SKM-1 treated with dmso at 0.1 percent for 144 hours (cell line): Measurements from ENCODE around the gene LARP1B.
"Not testable (repeated sequence)": the region's sequence is repeated elsewhere in the genome, so short reads cannot be mapped to it uniquely, and the experiment has no call there.

Experiments
- DNase-seq: peaks from one replicate; lab custom pipeline; 2025; ENCODE audit not compliant: unreplicated experiment; lab: John Stamatoyannopoulos, UW

The LARP1B gene

DNA sequence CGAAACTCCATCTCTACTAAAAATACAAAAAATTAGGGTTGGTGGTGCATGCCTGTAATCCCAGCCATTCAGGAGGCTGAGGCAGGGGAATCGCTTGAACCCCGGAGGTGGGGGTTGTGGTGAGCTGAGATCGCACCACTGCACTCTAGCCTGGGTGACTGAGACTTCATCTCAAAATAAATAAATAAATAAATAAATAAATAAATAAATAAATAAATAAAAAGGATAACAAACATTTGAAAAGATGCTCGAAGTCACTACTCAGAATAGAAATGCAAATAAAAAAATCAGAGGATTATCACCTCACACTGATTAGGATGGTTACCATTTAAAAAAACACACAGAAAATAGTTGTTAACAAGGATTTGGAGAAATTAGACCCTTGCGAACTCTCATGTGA, 73.8 kb downstream of the LARP1B start:
- no peak for DNase-seq

DNA sequence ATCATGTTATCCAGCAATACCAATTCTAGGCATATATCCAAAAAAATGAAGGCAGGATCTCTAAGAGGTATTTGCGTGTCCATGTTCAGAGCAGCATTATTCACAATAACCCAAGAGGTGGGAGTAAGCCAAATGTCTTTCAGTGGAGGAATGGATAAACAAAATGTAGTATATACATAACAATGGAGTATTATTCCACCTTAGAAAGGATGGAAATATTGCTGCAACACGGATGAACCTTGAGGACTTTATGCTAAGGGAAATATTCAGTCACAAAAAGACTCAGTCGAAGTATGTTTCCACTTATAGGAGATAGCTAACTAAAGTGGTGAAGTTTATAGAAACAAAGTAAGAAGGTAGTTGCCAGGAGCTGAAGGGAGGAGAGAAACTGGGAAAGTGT, 74.3 kb downstream of the LARP1B start:
- DNase-seq = no peak

DNA sequence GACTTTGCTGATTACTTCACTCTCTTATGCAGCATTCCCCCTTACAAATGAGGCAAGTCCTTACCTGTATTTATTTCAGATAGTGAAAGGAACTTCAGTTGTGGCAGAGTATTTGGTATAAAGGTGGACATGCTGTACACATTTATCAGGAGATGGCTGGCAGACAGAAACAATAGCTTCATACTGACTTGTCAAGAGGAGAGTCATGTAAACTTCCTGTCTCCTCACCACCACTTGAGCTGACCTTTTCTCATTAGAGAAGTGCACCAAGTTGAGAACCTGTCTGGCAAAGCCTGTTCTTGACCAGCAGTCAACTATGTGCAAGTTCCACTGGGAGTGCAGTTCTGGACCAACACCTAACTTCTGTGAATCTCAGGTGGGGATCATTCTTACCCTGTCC, 80.8 kb downstream of the LARP1B start:
- DNase-seq = no peak

DNA sequence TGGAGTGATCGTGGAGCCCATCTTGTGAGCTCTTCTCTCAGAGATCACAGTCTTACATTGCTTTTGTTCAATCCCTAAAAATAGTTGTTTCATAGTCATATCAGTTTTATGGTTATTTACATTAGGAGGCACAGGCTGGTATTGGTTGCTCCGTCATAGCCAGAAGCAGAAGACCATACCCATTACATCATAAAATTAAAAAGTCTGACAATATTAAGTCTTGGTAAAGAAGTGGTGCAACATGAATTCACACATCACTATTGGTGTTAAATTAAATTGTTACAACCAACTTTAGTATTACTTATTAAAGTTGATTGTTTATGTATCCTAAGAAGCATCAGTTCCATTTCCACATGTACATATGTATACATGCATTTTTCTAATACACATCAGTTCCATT, 84.6 kb downstream of the LARP1B start:
- no peak for DNase-seq

DNA sequence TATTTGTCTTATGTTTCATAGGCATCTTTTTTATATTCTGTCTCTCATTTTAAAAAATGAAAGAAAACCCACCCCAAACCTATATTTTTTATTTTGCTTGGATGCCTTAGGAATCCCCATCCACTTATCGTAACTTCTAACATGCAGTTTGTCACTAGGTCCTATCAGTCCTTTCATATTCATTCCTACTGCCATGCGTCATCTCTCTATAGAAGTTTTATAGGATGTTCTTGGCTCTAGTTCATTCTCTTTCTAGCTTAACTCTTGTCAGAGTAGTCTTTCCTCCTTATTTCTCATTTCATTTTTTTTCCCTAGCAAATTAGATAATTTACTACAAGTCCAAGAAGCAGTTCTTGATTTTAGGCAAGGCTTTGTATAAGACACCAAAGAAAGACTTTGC, 92.7 kb downstream of the LARP1B start:
- DNase-seq = no peak

DNA sequence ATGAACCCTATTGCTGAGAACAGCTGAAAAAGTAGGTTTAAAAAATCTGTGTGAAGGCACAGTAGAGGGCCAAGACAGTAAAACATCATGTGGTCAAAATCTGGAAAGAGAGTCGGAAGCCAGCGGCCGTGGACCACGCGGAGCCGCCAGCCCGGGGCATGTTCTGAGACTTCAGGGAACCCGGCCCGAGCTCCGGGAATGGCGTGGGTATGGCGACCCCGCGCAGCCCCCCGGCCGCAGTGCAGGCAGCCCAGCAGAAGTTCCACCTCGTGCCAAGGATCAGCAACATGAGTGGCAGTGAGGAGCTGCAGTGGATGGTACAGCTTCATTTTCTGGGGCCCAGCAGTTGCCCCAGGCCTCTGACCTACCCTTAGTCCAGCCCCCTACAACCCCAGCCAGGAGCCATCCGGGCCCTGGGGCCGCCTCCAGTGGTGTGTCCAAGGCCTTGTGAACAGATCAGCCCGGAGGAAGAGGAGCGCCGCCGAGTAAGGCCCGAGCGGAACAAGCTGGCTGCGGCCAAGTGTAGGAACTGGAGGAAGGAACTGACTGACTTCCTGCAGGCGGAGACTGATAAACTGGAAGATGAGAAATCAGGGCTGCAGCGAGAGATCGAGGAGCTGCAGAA, 94.2 kb downstream of the LARP1B start:
- no peak for DNase-seq

DNA sequence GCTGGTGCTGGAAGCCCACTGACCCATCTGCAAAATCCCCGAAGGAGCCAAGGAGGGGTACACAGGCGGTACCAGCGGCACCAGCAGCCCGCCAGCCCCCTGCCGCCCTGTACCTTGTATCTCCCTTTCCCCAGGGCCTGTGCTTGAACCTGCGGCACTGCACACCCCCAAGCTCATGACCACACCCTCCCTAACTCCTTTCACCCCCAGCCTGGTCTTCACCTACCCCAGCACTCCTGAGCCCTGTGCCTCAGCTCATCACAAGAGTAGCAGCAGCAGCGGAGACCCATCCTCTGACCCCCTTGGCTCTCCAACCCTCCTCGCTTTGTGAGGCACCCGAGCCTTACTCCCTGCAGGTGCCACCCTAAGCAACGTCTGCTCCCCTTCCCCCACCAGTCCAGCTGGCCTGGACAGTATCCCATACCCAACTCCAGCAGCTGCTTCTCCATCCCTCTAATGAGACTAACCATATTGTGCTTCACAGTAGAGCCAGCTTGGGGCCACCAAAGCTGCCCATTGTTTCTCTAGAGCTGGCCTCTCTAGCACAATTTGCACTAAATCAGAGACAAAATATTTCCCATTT, 94.9 kb downstream of the LARP1B start:
- no peak for DNase-seq

DNA sequence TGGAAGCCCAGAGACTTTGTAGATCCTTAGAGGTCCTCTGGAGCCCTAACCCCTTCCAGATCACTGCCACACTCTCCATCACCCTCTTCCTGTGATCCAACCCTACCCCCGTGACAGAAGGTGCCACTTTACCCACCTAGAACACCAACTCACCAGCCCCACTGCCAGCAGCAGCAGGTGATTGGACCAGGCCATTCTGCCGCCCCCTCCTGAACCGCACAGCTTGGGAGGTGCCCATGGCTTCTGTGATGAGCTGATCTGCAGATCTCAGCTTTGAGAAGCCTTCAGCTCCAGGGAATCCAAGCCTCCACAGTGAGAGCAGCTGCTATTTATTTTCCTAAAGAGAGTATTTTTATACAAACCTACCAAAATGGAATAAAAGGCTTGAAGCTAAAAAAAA, 95.4 kb downstream of the LARP1B start:
- DNase-seq = not testable (repeated sequence)

DNA sequence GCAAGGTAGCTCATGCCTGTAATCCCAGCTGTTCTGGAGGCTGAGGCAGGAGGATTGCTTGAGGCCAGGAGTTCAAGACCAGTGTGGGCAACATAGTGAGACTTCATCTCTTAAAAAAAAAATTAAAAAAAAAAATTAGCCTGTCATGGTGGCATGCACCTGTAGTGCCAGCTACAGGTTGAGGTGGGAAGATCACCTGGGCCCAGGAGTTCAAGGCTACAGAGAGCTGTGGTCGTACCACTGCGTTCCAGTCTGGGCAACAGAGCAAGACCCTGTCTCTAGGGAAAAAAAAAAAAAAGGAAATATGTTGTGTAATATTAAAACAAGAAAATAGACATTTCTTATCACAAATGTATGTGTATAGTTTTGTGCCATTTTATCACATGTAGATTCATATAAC, 97.8 kb downstream of the LARP1B start:
- no peak for DNase-seq

DNA sequence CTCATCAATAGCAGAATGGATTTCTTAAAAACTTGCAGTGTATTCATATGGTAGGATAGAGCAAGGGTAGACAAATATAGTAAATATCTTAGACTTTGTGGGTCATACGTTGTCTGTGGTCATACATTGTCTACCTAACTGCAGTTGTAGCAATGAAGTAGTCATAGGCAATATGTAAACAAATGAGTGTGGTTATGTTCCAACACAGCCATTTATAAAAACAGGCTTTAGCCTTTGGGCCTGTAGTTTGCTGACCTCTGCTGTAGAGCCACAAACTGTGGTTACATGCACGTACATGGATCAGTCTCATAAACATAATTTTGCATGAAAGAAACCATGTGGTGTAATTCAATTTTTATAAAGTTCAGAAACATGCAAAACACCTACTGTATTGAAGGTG, 98.9 kb downstream of the LARP1B start:
- no peak for DNase-seq

DNA sequence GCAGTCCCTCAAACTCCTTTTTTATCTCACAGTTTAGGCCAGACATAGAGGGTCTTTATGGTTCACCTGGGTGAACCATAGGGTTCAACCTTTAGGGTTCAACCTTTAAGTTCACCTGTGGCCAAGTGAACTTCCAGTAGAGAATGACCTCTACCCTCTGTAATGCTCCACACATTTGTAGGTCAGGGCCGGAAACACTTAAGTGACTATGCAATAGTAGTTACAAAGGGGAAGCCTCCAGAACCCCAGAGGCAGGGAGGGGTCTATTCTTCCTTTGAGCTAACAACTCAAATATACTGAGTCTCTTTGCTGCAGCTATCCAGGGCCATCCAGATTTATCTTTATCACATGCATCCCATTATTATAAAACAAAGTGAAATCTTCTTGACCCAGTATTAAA, 100.0 kb downstream of the LARP1B start:
- no peak for DNase-seq

DNA sequence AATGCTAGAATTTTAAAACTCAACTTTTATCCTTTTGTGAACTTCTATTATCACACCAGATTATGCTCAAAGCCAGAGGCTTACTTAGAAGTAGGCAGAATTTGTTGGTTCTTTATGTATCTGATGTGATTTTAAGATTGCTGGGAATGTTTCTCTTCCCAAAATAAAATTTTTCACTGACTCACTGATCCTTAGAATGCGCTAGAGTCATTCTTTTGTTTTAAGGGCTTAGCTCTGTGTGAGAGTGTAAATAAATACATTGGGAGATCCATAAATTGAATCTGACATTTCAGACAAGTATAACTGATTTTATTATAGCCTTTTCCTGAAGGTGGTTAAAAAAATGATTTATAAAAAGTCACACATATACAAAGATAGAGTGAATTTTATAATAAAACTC, 101.3 kb downstream of the LARP1B start:
- DNase-seq = no peak

DNA sequence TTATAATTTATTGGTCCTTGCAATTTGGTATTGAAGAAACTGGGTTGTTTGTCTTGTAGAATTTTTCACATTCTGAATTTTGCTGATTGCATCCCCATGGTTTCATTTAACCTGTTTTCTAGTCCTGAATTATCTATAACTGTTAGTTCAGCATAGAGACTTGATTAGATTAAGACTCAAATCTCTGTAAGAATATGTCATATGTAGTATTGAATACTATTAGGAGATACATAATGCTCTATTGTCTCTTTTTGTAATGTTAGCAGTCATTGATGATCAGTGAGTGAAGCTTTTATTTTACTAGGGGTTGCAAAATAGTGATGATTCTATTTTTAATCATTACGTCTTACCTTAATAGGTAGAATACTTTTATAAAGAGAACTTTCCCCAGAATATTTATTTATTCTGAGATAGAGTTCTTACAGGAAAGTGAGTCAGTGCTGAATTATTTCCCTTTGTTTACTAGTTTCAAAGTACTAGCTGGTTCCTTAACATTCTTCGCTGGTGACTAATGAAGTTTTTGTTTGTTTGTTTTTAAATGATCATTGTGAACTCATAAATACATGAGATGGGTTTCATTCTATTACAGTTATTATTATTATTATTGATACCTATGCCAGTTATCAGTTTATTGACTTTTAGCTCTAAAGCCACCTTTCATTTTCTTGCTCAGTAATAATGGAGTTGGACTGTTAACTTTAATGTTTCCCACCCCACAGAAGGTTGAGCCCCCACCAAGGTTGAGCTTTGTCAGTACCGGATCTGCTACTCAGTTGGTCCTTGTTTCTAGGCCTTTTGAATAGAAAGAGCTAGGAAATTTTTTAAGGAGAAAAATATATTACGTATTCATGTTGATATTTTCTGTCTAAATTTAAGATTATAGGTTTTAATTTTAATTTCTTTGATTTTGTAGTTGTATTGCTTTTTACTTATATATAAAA, 102.3 kb downstream of the LARP1B start:
- no peak for DNase-seq

DNA sequence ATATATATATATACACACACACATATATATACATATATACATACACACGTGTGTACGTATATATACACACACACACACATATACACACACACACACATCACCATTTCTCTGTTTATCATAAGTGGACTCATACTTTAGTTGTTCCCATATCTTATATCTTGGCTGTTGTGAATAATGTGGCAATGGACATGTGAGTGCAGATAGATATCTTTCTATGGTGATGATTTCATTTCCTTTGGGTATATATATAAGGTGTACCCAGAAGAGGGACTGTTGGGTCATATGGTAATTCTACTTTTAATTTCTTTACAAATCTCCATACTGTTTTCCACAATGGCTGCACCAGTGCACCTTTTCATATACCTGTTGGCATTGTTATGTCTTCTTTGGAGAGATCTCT, 105.9 kb downstream of the LARP1B start:
- no peak for DNase-seq

DNA sequence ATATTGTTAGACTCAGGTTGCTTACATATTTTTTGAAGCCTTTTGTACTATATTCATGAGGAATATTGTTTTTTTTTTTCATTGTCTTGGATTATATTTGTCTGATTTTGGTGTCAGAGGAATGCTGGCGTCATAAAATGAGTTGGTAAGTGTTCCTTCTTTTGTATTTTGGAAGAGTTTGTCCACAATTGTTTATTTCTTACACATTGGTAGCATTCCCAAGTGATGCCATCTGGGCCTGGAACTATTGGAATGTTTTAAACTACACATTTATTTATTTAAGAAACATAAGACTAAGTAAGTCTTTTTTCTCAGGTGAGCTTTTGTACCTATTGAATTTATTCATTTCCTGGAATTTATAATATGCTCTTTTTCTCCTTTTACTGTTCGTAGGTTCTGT, 107.6 kb downstream of the LARP1B start:
- no peak for DNase-seq

DNA sequence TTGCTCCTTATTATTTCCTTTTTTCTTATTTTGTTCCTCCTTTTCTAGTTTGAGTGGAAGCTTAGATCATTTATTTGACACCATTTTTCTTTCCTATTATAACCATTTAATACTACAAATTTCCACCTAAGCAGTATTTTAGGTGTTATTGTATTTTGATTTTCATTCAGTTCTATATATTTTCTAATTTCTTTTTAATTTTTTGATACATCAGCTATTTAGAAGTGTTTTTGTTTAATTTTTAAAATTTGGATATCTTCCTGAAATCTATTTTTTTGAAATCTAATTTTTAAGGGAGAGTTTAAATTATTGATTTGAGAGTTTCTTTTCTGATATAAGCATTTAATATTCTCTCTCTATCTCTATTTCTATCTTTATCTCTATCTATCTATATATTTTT, 108.1 kb downstream of the LARP1B start:
- no peak for DNase-seq

DNA sequence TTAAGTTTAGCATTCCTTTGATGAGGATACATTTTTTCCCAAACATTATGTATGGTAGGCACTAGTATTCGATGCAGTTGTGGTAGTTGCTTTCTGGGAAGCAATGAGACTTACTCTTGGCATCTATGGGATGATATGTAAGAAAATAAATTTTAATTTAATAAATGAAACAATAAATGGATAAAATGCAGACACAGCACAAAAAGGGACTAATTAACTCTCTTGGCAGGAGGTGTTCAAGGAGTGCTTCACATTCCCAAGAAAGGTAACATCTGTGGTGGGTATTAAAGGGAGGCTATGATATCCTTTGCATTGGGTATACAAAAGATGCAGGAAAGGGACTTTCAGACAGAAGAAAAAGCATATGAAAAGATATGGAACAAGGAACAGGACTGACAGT, 115.5 kb downstream of the LARP1B start:
- DNase-seq = no peak

DNA sequence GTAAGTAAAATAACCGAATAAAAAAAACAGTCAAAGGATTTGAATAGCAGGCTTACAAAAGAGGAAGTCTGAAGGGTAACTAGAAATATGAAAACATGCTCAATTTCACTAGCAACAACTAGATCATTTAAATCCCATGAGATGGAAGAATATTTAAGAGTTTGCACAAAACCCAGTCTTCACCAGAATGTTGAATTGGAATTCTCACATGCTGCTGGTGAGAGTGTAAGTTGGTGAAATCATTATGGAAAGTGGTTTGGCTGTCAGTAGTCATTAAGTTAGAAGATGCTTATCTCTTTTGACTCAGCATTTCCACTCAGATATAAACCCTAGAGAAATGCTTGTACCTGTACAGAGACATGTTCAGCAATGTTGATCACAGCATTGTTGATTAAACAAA, 116.4 kb downstream of the LARP1B start:
- no peak for DNase-seq

DNA sequence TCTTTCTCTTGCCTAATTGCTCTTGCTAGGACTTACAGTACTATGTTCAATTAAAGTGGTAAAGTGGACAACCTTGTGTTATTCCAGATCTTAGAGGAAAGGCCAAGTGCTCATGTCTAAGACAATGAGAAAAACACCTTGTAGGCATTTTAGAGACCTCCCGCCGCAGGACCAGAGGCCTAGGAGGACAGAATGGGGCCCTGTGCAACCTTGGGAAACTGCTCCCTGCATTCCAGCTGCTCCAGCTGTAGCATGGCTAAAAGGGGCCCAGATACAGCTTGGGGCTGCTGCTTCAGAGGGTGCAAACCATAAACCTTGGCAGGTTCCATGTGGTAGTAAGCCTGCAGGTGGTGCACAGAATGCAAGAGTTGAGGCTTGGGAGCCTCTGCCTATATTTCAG, 125.5 kb downstream of the LARP1B start:
- DNase-seq = no peak

DNA sequence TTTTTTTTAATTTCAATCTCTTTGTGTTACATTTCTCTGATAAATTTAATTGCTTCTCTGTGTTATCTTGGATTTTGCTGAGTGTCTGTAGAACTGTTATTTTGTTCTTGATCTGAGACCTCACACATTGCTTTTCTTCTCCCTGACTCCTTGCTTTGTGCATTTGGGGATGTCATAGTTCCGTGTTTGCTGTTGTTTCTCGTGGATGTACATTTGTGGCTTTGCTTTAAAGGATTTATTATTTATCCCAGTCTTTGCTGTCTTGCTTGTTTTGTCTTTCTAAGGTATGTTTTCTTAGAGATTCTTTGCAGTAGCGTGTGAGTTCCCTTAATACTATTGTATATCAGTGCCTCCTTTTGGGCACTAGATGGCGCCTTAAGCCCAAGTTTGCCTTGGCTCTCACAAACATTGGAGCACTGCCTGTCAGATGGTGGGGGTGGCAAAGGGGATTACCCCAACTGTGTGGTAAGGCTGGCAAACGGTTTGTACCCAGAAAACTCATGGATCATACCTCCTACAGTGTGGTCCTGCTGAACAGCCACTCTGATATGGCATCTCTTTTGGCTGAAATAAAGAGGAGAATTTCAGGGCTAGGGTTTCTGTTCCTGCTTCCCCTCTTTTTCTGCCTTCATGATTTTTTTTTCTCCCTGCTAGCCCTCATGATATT, 130.1 kb downstream of the LARP1B start:
- peak; percentile 11 for DNase-seq

DNA sequence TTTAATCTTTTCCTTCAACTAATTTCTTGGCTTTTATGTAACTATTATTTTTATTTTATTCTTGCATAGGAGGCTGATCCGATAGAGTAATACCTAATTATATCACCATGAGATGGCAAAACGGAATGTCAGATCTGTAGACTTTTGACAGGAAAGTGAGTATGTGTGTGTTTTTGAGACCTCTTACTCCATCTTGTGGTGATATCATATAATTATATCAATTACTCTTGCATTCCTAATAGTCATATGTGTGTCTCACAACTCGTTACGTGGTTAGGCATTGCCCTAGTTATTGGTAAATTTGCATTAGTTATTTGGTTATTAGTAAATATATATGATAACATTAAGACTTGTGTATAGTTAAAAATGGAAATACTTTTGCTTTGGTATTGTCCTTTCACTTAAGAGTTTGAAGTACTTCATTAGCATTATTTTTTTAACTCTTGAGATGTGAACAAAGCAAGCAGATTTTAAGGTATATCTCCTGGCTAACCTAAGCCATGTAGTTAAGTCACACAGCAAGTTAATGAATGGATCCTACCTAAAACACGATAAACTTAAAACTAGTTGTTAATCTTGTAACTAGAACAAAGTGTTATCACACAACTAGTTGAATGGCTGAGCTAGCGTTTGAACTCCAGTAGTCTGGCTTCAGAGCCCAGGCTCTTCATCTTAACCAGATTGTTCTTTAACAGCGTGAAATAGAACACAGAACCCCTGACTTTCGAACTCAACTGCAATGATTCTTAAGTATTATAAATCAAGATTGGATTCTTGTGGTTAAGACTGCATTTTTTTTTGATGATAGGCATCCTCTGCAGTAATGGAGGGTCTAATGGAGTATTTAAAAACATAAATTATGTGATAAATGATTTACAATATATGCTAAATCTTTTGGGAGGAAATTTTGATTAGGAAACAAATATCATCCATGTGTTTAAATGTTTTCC, 159.4 kb downstream of the LARP1B start:
- no peak for DNase-seq
